Trophoblast cell (in vitro differentiated cells and primary cell): ENCODE measurements around the gene NHSL1.

Experiments
- DNase-seq, 2 donors: peaks; one replicate each; pipeline ENCODE4 v3.0.0-alpha.2; 2016
- H2AFZ ChIP-seq: 2 replicates; pipeline ENCODE4 v1.6.1; 2013; ENCODE audit warnings: low read length, moderate library complexity, mild to moderate bottlenecking; ENCODE audit not compliant: insufficient read depth, poor library complexity
- H2AK5ac ChIP-seq: 2 replicates; pipeline ENCODE4 v1.6.1; 2013; ENCODE audit warnings: mild to moderate bottlenecking, low read length
- H2BK120ac ChIP-seq: 2 replicates; pipeline ENCODE4 v1.6.1; 2013; ENCODE audit warnings: low read length, mild to moderate bottlenecking, moderate library complexity; ENCODE audit not compliant: insufficient read depth, poor library complexity
- H2BK12ac ChIP-seq: 2 replicates; pipeline ENCODE4 v1.6.1; 2013; ENCODE audit warnings: mild to moderate bottlenecking, low read length, moderate library complexity
- H2BK5ac ChIP-seq: 2 replicates; pipeline ENCODE4 v1.6.1; 2013; ENCODE audit warnings: low read length, low read depth, moderate library complexity, mild to moderate bottlenecking; ENCODE audit not compliant: poor library complexity
- H3K14ac ChIP-seq: 2 replicates; pipeline ENCODE4 v1.6.1; 2013; ENCODE audit warnings: mild to moderate bottlenecking, low read length
- H3K18ac ChIP-seq: 2 replicates; pipeline ENCODE4 v1.6.1; 2013; ENCODE audit warnings: mild to moderate bottlenecking, low read length
- H3K23ac ChIP-seq: 2 replicates; pipeline ENCODE4 v1.6.1; 2013; ENCODE audit warnings: low read length
- H3K27ac ChIP-seq: 2 replicates; pipeline ENCODE4 v1.5.1; 2013; ENCODE audit warnings: low read depth, mild to moderate bottlenecking, inconsistent platforms, low read length, moderate library complexity
- H3K27me3 ChIP-seq: 2 replicates; pipeline ENCODE4 v1.6.1; 2013; ENCODE audit warnings: inconsistent platforms, mild to moderate bottlenecking, low read length, moderate library complexity; ENCODE audit not compliant: insufficient read depth
- H3K36me3 ChIP-seq, 2 experiments: 1 replicate in 1 of 2; 2 replicates in 1 of 2; pipeline ENCODE4 v1.6.1; 2013; ENCODE audit warnings: low read length in 2 of 2, mild to moderate bottlenecking in 2 of 2, moderate library complexity in 1 of 2; ENCODE audit not compliant: insufficient read depth in 2 of 2, control insufficient read depth in 1 of 2
- H3K4ac ChIP-seq: 2 replicates; pipeline ENCODE4 v1.6.1; 2013; ENCODE audit warnings: low read depth, mild to moderate bottlenecking, low read length, moderate library complexity
- H3K4me1 ChIP-seq, 2 experiments: 1 replicate in 1 of 2; 2 replicates in 1 of 2; pipeline ENCODE4 v1.6.1; 2013; ENCODE audit warnings: low read length in 2 of 2, mild to moderate bottlenecking in 2 of 2, moderate library complexity in 1 of 2; ENCODE audit not compliant: insufficient read depth in 2 of 2, control insufficient read depth in 1 of 2
- H3K4me2 ChIP-seq: 2 replicates; pipeline ENCODE4 v1.6.1; 2013; ENCODE audit warnings: inconsistent platforms, mild to moderate bottlenecking, low read length, moderate library complexity
- H3K4me3 ChIP-seq: 2 replicates; pipeline ENCODE4 v1.5.1; 2013; ENCODE audit warnings: mild to moderate bottlenecking, low read depth, low read length, inconsistent platforms
- H3K79me1 ChIP-seq: one replicate; pipeline ENCODE4 v1.6.1; 2013; ENCODE audit warnings: low read length
- H3K79me2 ChIP-seq: 2 replicates; pipeline ENCODE4 v1.6.1; 2013; ENCODE audit warnings: low read length, mild to moderate bottlenecking; ENCODE audit not compliant: control insufficient read depth, insufficient read depth, poor library complexity
- H3K9ac ChIP-seq: 2 replicates; pipeline ENCODE4 v1.6.1; 2013; ENCODE audit warnings: mild to moderate bottlenecking, low read length
- H3K9me3 ChIP-seq: 2 replicates; pipeline ENCODE4 v1.6.1; 2013; ENCODE audit warnings: low read depth, mild to moderate bottlenecking, control low read depth, inconsistent platforms, low read length; ENCODE audit not compliant: insufficient read depth
- H4K12ac ChIP-seq: 2 replicates; pipeline ENCODE4 v1.6.1; 2013; ENCODE audit warnings: low read depth, mild to moderate bottlenecking, low read length, moderate library complexity
- H4K8ac ChIP-seq: 2 replicates; pipeline ENCODE4 v1.6.1; 2013; ENCODE audit warnings: low read depth, mild to moderate bottlenecking, low read length, moderate library complexity
- H4K91ac ChIP-seq: one replicate; pipeline ENCODE4 v1.6.1; 2013; ENCODE audit warnings: low read depth, mild to moderate bottlenecking, low read length, moderate library complexity
- WGBS: extraction: QIAGEN DNeasy Blood & Tissue Kit; methylation state at CpG from one replicate; pipeline ENCODE4 v1.1.7; 2013; ENCODE audit warnings: missing lambda C conversion rate; ENCODE audit not compliant: insufficient read length, insufficient coverage; ENCODE audit errors: extremely low coverage; 5-methylcytosine and 5-hydroxymethylcytosine counted together

Gene NHSL1

DNA sequence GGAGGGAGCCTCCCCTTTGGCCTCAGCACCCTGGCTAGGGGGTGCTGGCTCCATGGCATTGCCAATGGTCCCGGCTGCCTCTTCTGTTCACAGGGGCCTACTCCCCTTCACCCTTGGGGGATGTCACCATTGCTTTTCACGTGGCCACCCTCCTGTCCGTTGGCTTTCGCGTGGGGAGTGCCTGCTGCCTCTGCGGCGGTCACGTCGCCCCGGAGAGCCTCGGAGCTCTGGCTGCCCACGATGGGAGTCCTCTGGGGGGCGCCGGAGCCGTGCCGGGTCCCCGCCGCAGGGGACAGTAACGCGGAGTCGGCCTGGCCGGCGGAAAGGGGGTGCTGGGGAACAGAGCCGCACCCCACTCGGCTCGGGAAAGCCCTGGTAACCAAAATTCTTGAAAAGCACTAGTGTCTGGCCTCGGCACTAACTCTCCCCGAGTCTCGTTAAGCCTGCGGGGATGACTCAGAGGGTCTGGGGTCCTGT is 95.9 kb downstream of the NHSL1 start:
- peak overlapping the region; percentile 90 for H2BK12ac ChIP-seq
- H3K9ac ChIP-seq: peak overlapping the region; percentile 78
- H3K4me3 ChIP-seq: peak overlapping the region; percentile 72
- peak overlapping the region; percentile 60 for H3K4ac ChIP-seq
- peak overlapping the region; percentile 95 for H2AK5ac ChIP-seq
- peaks cover 18% of the 10 kb centered on the region for H3K79me1 ChIP-seq
- peaks cover 4 to 6% of the 10 kb centered on the region in 2 experiments for H3K4me1 ChIP-seq
- peak overlapping the region; percentile 97 for H2BK5ac ChIP-seq
- peak overlapping the region; percentile 96 for H3K18ac ChIP-seq
- H3K23ac ChIP-seq: no peak overlapping the region
- H3K79me2 ChIP-seq: peaks cover 17% of the 10 kb centered on the region
- peak overlapping the region; percentile 83 for H4K12ac ChIP-seq
- H2AFZ ChIP-seq: peak overlapping the region; percentile 91
- WGBS: no CpG with 5 or more reads among the region's 30 CpGs
- peak overlapping the region; percentile 96 for H3K14ac ChIP-seq
- peaks cover 1% of the 10 kb centered on the region for H3K9me3 ChIP-seq
- H3K36me3 ChIP-seq: peaks cover 10 to 14% of the 10 kb centered on the region in 2 experiments
- H3K27ac ChIP-seq: peak overlapping the region; percentile 95
- peak overlapping the region; percentile 94 for H4K8ac ChIP-seq
- H2BK120ac ChIP-seq: peak overlapping the region; percentile 98
- H3K4me2 ChIP-seq: peak overlapping the region; percentile 92
- DNase-seq: no peak
- no peaks in the 10 kb centered on the region for H3K27me3 ChIP-seq
- peak overlapping the region; percentile 97 for H4K91ac ChIP-seq

DNA sequence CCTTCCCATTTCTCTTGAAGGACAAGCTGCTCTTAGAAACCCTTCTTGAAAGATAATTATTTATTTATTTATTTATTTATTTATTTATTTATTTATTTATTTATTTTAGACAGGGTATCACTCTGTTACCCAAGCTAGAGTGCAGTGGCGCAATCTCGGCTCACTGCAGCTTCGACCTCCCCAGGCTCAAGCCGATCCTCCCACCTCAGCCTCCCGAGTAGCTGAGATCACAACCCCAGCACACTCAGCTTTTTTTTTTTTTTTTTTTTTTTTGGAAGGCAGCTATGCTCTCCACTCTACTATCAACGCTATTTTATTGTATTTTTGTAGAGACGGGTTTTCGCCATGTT is 96.5 kb downstream of the NHSL1 start:
- Histone ChIP-seq H3K36me3 (peaks cover 9 to 11% of the 10 kb centered on the region in 2 experiments), H3K9ac (no peak overlapping the region), H3K9me3 (peaks cover 1% of the 10 kb centered on the region), H3K4me1 (peaks cover 4 to 6% of the 10 kb centered on the region in 2 experiments), H3K4me3 (no peak overlapping the region), H3K23ac (no peak overlapping the region), H4K8ac (no peak overlapping the region), H3K4me2 (peak overlapping the region; percentile 92), H2BK120ac (no peak overlapping the region), H2AK5ac (no peak overlapping the region), H4K12ac (no peak overlapping the region), H2BK5ac (no peak overlapping the region), H4K91ac (peak overlapping the region; percentile 97), H3K27ac (no peak overlapping the region), H2BK12ac (peak overlapping the region; percentile 90), H2AFZ (peak overlapping the region; percentile 91), H3K79me1 (peaks cover 18% of the 10 kb centered on the region), H3K18ac (no peak overlapping the region), H3K27me3 (no peaks in the 10 kb centered on the region), H3K79me2 (peaks cover 17% of the 10 kb centered on the region), H3K14ac (no peak overlapping the region), H3K4ac (no peak overlapping the region)
- WGBS: no CpG with 5 or more reads among the region's 8 CpGs
- DNase-seq: no peak

DNA sequence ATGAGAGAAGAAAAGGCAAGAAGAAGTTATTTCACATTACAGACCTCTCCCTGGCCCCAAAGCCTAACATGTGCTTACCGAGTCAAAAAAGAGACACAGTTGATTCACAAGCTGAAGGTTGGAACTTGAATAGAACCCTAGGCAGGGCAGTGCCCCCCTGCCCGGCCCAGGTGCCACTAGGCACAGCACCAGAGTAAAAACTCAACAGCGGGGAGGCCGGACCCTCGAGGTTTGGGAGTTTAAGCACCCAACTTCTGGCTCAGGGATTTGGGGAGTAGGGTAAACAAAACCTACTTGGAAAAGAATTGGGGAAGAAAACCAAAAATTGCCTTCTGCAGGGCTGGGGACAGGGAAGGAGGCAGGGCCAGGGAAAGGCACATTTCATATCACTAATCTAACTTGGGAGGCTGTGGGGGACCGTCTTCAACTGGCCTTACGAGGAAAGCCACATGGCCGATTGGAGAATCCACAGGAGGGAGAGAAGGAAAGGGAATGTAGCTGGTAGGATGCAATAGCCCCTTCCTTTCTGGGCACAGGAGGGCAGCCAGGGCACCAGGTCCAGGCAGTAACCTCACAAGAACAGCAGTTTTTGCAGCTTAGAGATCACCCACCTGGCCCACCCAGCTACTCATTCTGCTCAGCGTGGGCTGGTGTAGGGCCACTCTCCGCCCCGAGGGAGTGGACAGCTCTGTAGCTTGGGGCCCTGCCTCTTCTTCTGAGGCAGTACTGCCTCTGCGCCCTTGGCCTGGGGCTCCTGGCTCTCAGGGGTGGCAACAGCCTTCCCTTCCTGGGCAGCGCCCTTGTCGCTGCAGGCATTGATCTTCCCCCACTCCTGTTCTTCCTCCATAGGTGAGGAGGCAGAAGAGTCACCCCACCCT is 97.1 kb downstream of the NHSL1 start:
- Histone ChIP-seq H3K23ac (no peak overlapping the region), H3K9me3 (peaks cover 1% of the 10 kb centered on the region), H4K12ac (no peak overlapping the region), H2AFZ (no peak overlapping the region), H4K8ac (no peak overlapping the region), H3K4me2 (no peak overlapping the region), H3K4me3 (no peak overlapping the region), H3K79me2 (peaks cover 17% of the 10 kb centered on the region), H3K4me1 (peaks cover 4 to 6% of the 10 kb centered on the region in 2 experiments), H2AK5ac (no peak overlapping the region), H3K27ac (no peak overlapping the region), H2BK5ac (no peak overlapping the region), H3K36me3 (peaks cover 3 to 5% of the 10 kb centered on the region in 2 experiments), H2BK120ac (no peak overlapping the region), H3K79me1 (peaks cover 18% of the 10 kb centered on the region), H3K4ac (no peak overlapping the region), H3K27me3 (no peaks in the 10 kb centered on the region), H3K18ac (no peak overlapping the region), H4K91ac (no peak overlapping the region), H3K14ac (no peak overlapping the region), H3K9ac (no peak overlapping the region), H2BK12ac (peak overlapping the region; percentile 52)
- DNase-seq: no peak
- WGBS: no CpG with 5 or more reads among the region's 14 CpGs

DNA sequence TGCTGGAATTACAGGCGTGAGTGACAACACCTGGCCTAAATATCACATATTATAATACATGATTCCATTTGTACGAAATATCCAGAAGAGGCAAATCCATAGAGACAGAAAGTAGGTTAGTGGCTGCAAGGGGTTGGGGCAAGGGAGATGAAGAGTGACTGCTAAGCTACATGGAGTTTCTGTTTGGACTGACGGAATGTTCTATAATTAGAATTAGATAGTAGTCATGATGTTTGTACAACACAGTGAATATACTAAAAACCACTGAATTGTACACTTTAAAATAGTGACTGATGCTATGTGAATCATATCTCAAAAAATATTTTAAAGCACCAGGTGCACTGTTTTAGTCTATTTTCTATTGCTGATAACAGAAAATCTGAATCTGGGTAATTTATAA is 99.0 kb downstream of the NHSL1 start:
- no CpG with 5 or more reads among the region's 3 CpGs for WGBS
- Histone ChIP-seq H3K14ac (no peak overlapping the region), H3K36me3 (no peaks in the 10 kb centered on the region)

More for the DNA sequence above, 99.0 kb downstream of the NHSL1 start:
- Histone ChIP-seq H4K91ac (no peak overlapping the region), H3K4me2 (no peak overlapping the region), H3K4me3 (no peak overlapping the region), H4K8ac (no peak overlapping the region), H2BK120ac (no peak overlapping the region), H3K79me2 (peaks cover 17% of the 10 kb centered on the region), H3K4ac (no peak overlapping the region), H3K79me1 (peaks cover 18% of the 10 kb centered on the region), H3K9me3 (peaks cover 1% of the 10 kb centered on the region), H3K9ac (no peak overlapping the region), H2BK12ac (no peak overlapping the region), H3K23ac (no peak overlapping the region), H3K18ac (no peak overlapping the region), H2AK5ac (no peak overlapping the region), H4K12ac (no peak overlapping the region), H2BK5ac (no peak overlapping the region), H3K27ac (no peak overlapping the region), H3K27me3 (no peaks in the 10 kb centered on the region), H3K4me1 (peaks cover 4 to 6% of the 10 kb centered on the region in 2 experiments), H2AFZ (no peak overlapping the region)
- DNase-seq: no peak
